ENCODE measurements around the gene FKRP. TPM values are rescaled to one million over a fixed set of nuclear protein-coding genes. Genes with fewer than 3 reads are reported as not detected.

Gene FKRP
- total RNA-seq, 1 experiment from 2014 or later = 33.1 TPM

DNA sequence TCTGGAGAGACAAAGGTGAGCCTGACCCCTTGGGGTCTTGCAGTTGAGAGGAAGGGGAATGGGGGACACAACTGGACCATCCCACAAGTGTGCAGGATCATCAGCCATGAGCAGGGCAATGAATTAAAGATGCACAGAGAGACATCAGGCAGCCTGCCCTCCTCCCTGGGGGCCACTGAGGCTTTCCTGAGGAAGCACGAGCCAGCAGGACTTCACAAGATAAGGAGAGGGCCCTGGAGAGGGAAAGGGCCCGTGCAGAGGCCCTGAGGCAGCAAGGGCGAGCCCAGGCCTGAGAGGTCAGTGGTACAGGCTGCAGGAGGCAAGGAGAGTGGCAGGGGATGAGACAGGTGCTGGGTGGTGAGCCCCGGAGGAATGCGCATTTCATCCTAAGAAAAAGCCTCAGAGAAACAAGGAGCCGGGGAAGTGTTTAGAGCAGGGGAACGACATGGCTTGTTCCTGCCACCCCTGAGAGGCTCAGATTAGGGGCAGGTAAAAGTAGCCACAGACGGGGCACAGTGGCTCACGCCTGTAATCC, 19.9 kb upstream of the FKRP start:
- Histone ChIP-seq H3K27me3 (replicated peaks; ENCODE audit: control insufficient read depth, insufficient read depth, low read length) (no peaks in the 10 kb centered on the region), H3K36me3 (ENCODE audit: control insufficient read depth, insufficient read depth, low read length) (peaks cover 6% of the 10 kb centered on the region), H3K4me1 (peaks cover 6% of the 10 kb centered on the region; the same call in 1 of the 2 replicates), H3K4me3 (ENCODE audit: low read depth, low read length) (no peak overlapping the region), H3K9me3 (no peaks in the 10 kb centered on the region)
- BruUV-seq (replicated peaks) = no TSS peak
- H3K36me3 Mint-ChIP-seq (ENCODE audit: insufficient read depth, unreplicated experiment) = peaks cover 93% of the 10 kb centered on the region
- ChIA-PET CTCF (interaction anchor here (0.6 kb wide), 1 partner anchor 46 kb away, joined by 3 read pairs; no protein-coding TSS in a partner anchor), POLR2A (no interaction called here)
- no peak overlapping the region for H3K4me3 Mint-ChIP-seq (ENCODE audit: unreplicated experiment)
- peaks cover 19% of the 10 kb centered on the region for H3K4me1 Mint-ChIP-seq (ENCODE audit: low read depth, unreplicated experiment)
- peak overlapping the region; percentile 22 for H3K27ac Mint-ChIP-seq (ENCODE audit: unreplicated experiment)
- H3K9me3 Mint-ChIP-seq (ENCODE audit: unreplicated experiment) = no peaks in the 10 kb centered on the region
- intact Hi-C loops (cut with micrococcal nuclease; ENCODE audit: unreplicated experiment) = no loop called here
- TF ChIP-seq, protein P1, sequence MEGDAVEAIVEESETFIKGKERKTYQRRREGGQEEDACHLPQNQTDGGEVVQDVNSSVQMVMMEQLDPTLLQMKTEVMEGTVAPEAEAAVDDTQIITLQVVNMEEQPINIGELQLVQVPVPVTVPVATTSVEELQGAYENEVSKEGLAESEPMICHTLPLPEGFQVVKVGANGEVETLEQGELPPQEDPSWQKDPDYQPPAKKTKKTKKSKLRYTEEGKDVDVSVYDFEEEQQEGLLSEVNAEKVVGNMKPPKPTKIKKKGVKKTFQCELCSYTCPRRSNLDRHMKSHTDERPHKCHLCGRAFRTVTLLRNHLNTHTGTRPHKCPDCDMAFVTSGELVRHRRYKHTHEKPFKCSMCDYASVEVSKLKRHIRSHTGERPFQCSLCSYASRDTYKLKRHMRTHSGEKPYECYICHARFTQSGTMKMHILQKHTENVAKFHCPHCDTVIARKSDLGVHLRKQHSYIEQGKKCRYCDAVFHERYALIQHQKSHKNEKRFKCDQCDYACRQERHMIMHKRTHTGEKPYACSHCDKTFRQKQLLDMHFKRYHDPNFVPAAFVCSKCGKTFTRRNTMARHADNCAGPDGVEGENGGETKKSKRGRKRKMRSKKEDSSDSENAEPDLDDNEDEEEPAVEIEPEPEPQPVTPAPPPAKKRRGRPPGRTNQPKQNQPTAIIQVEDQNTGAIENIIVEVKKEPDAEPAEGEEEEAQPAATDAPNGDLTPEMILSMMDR (IDR thresholded peaks at IDR 0.05; ENCODE audit: insufficient read depth in 1 of 2, low read depth in 1 of 2, low read length in 1 of 2, severe bottlenecking in 1 of 2, unreplicated experiment in 1 of 2) = no peak
- no peaks in the 10 kb centered on the region for H3K27me3 Mint-ChIP-seq (ENCODE audit: insufficient read depth, unreplicated experiment)
- DNase-seq = peak in 1 of 2 experiments; percentile 38

DNA sequence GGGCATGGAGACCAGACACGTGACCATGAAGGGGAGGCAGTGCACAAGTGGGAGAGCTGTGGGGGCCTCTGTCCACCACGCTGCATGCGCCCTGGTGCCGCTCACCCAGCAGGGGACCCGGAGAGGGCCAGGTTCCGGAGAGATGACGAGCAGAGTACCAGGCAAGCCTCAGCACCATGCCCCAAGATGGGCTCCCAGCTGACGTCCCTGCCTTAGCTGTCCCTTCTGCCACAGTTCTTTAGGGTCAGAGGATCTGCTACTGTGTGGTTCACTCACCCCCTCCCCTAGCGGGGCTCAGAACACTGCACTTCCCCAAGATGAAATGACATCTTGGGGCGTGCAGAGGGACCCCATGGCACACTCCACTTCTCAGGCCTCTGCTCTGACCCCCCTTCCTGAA, 19.3 kb upstream of the FKRP start:
- Mint-ChIP-seq H3K4me3 (ENCODE audit: unreplicated experiment) (no peak overlapping the region), H3K27me3 (ENCODE audit: insufficient read depth, unreplicated experiment) (no peaks in the 10 kb centered on the region), H3K36me3 (ENCODE audit: insufficient read depth, unreplicated experiment) (peaks cover 93% of the 10 kb centered on the region), H3K9me3 (ENCODE audit: unreplicated experiment) (no peaks in the 10 kb centered on the region), H3K27ac (ENCODE audit: unreplicated experiment) (no peak overlapping the region), H3K4me1 (ENCODE audit: low read depth, unreplicated experiment) (peaks cover 19% of the 10 kb centered on the region)
- peaks cover 6% of the 10 kb centered on the region for H3K36me3 ChIP-seq (ENCODE audit: control insufficient read depth, insufficient read depth, low read length)
- TF ChIP-seq, protein P1 (IDR thresholded peaks at IDR 0.05; ENCODE audit: insufficient read depth in 1 of 2, low read depth in 1 of 2, low read length in 1 of 2, severe bottlenecking in 1 of 2, unreplicated experiment in 1 of 2) = no peak
- intact Hi-C loops (cut with micrococcal nuclease; ENCODE audit: unreplicated experiment) = no loop called here
- DNase-seq = no peak
- no peaks in the 10 kb centered on the region for H3K9me3 ChIP-seq
- no peak overlapping the region for H3K4me3 ChIP-seq (ENCODE audit: low read depth, low read length)
- ChIA-PET CTCF (interaction anchor here (0.6 kb wide), 1 partner anchor 46 kb away, joined by 3 read pairs; no protein-coding TSS in a partner anchor), POLR2A (no interaction called here)
- peaks cover 6% of the 10 kb centered on the region; the same call in 1 of the 2 replicates for H3K4me1 ChIP-seq
- no peaks in the 10 kb centered on the region for H3K27me3 ChIP-seq (replicated peaks; ENCODE audit: control insufficient read depth, insufficient read depth, low read length)
- no TSS peak for BruUV-seq (replicated peaks)

DNA sequence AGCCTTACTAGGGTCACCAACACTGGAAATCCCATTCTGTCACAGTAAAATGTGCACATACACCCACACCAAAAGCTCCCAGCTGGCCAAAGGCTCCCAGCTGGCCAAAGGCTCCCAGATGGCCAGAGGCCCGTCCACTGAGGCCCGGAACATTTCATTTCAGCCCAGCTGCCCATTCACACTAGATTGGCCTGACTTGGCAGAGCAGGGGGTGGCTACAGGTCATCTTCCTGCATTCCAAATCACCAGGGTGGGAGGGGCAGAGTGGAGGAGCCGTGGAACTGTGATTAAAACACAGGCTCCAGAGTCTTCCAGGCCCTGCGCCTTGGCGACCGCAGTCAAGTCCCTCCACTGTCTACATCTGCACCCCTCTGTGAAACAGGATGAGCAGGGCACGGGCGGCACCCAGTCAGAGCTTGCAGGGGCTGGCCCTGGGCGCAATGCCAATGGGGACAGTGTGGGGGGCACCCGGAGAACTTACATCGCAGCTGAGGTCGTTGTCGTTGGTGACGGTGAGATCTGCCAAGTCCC, 18.8 kb upstream of the FKRP start:
- POLR2A ChIA-PET = no interaction called here
- H3K36me3 ChIP-seq (ENCODE audit: control insufficient read depth, insufficient read depth, low read length) = peaks cover 6% of the 10 kb centered on the region
- peaks cover 2% of the 10 kb centered on the region; the same call in 1 of the 2 replicates for H3K4me1 ChIP-seq
- TF ChIP-seq, protein P1 (IDR thresholded peaks at IDR 0.05; ENCODE audit: insufficient read depth in 1 of 2, low read depth in 1 of 2, low read length in 1 of 2, severe bottlenecking in 1 of 2, unreplicated experiment in 1 of 2) = no peak
- H3K9me3 Mint-ChIP-seq (ENCODE audit: unreplicated experiment) = no peaks in the 10 kb centered on the region
- BruUV-seq (replicated peaks) = no TSS peak
- intact Hi-C loops (cut with micrococcal nuclease; ENCODE audit: unreplicated experiment) = no loop called here
- CTCF ChIA-PET = no interaction called here
- no peaks in the 10 kb centered on the region for H3K27me3 ChIP-seq (replicated peaks; ENCODE audit: control insufficient read depth, insufficient read depth, low read length)
- H3K36me3 Mint-ChIP-seq (ENCODE audit: insufficient read depth, unreplicated experiment) = peaks cover 93% of the 10 kb centered on the region
- no peaks in the 10 kb centered on the region for H3K9me3 ChIP-seq
- peak overlapping the region; percentile 88 for H3K27ac Mint-ChIP-seq (ENCODE audit: unreplicated experiment)
- peaks cover 16% of the 10 kb centered on the region for H3K4me1 Mint-ChIP-seq (ENCODE audit: low read depth, unreplicated experiment)
- H3K4me3 ChIP-seq (ENCODE audit: low read depth, low read length) = no peak overlapping the region
- DNase-seq = no peak
- H3K4me3 Mint-ChIP-seq (ENCODE audit: unreplicated experiment) = no peak overlapping the region
- no peaks in the 10 kb centered on the region for H3K27me3 Mint-ChIP-seq (ENCODE audit: insufficient read depth, unreplicated experiment)
